Erythroblast (primary cell): ENCODE results near the gene SAMD4A.

Experiments
- GATA1 ChIP-seq: IDR thresholded peaks from 2 replicates; pipeline ENCODE4 v1.6.1; 2011; ENCODE audit warnings: low read depth, mild to moderate bottlenecking, control low read depth, low read length, moderate library complexity
- POLR2A ChIP-seq: IDR thresholded peaks from 2 replicates; pipeline ENCODE4 v1.6.1; 2011; ENCODE audit warnings: mild to moderate bottlenecking, low read length

GRCh38 chr14:54840336-54840735, 273.4 kb downstream of the SAMD4A start:
- TF ChIP-seq POLR2A (no peak), GATA1 (no peak)
